Lower leg skin (tissue), 3 donors: Measurements from ENCODE around the gene EREG.

Experiments used
- POLR2A ChIP-seq, 2 donors: fragments of 450-650 bp; IDR thresholded peaks; one replicate each; pipeline ENCODE4 v1.6.1; 2016 to 2017; ENCODE audit warnings: antibody characterized with exemption in 2 of 2, mild to moderate bottlenecking in 1 of 2, moderate library complexity in 1 of 2
- TF ChIP-seq, protein P1 (sequence below), 3 donors: fragments of 450-650 bp; IDR thresholded peaks; one replicate each; pipeline ENCODE4 v1.5.1; 2016; ENCODE audit warnings: antibody characterized with exemption in 3 of 3, mild to moderate bottlenecking in 3 of 3, moderate library complexity in 2 of 3

DNA sequence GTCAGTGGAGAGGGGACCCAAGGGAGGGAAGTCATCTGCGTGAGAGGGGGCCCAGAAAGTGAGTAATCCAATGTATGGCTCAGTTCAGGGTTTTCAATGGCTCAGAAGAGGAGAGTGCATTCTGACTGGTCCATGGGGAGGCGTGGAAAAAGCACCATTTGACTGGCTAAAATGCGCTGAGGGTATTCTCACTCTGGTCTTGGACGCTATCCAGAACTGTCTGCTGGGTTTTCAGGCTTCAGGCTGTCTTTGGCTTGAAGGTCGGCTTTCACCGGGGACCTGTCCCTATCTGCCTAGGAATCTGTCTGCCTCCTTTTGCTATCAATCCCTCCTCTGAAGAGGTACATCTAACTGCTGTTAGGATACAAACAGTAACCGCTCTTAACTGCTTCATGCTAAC, 30.3 kb upstream of the EREG start:
- TF ChIP-seq, protein P1, sequence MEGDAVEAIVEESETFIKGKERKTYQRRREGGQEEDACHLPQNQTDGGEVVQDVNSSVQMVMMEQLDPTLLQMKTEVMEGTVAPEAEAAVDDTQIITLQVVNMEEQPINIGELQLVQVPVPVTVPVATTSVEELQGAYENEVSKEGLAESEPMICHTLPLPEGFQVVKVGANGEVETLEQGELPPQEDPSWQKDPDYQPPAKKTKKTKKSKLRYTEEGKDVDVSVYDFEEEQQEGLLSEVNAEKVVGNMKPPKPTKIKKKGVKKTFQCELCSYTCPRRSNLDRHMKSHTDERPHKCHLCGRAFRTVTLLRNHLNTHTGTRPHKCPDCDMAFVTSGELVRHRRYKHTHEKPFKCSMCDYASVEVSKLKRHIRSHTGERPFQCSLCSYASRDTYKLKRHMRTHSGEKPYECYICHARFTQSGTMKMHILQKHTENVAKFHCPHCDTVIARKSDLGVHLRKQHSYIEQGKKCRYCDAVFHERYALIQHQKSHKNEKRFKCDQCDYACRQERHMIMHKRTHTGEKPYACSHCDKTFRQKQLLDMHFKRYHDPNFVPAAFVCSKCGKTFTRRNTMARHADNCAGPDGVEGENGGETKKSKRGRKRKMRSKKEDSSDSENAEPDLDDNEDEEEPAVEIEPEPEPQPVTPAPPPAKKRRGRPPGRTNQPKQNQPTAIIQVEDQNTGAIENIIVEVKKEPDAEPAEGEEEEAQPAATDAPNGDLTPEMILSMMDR (IDR thresholded peaks at IDR 0.05) = no peak
- TF ChIP-seq POLR2A (IDR thresholded peaks at IDR 0.05) = no peak
